ENCODE results near the gene ITIH5.

The ITIH5 gene

GRCh38 chr10:7667262-7668141 is 736 bp upstream of the ITIH5 start:
- no peak for TF ChIP-seq CTCF (IDR thresholded peaks at IDR 0.05)

GRCh38 chr10:7665767-7666166 is 999 bp downstream of the ITIH5 start:
- TF ChIP-seq CTCF (IDR thresholded peaks at IDR 0.05) = no peak

- no peak for TF ChIP-seq CTCF (IDR thresholded peaks at IDR 0.05)
These were observed 2.1 kb downstream of the ITIH5 start for GRCh38 chr10:7664707-7665106.

- TF ChIP-seq CTCF (IDR thresholded peaks at IDR 0.05) = no peak
These were observed 4.2 kb downstream of the ITIH5 start for GRCh38 chr10:7662522-7662921.

GRCh38 chr10:7659560-7659959 is 7.2 kb downstream of the ITIH5 start:
- TF ChIP-seq CTCF (IDR thresholded peaks at IDR 0.05) = no peak

- no peak for TF ChIP-seq CTCF (IDR thresholded peaks at IDR 0.05)
These were observed 9.2 kb downstream of the ITIH5 start for GRCh38 chr10:7657552-7657951.

- TF ChIP-seq CTCF (IDR thresholded peaks at IDR 0.05) = no peak
These were observed 14.8 kb downstream of the ITIH5 start for GRCh38 chr10:7651853-7652470.

Measured in LNCAP (cell line).